GM18526 (cell line): ENCODE results near the gene NUDT13.

Source experiments
- POLR2A ChIP-seq: IDR thresholded peaks from 3 replicates; pipeline ENCODE4 v1.6.1; 2011; ENCODE audit not compliant: insufficient read length; ENCODE audit errors: extremely low read depth

Gene NUDT13

DNA sequence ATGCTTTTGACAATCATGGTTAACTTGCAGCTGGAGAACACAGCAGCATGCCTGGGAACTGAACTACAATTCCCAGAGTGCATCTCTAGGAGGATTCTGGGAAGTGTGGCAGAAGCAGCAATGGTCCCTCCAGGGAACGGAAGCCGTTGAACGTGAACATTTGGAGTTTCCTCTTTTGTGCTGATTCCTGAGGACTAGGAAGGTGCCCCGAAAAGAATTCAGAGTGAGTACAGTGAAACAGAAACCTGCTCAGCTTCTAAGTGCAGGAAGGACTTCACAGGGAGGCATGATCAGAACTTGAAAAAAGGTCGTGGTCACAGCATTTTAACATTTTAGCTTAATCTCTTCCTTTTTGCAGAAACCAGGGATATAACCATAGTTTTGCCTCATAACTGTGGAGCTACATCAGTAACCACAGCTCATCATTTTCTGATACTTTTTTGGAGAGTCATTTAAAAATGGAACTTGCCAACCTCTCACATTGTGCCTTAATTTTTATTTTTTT lies at the start of gene NUDT13:
TSS of gene NUDT13 (plus strand) at position 111 of the 505 bp plus-strand sequence. CDS start 3,911 bp downstream, outside the sequence.
- no peak for TF ChIP-seq POLR2A

DNA sequence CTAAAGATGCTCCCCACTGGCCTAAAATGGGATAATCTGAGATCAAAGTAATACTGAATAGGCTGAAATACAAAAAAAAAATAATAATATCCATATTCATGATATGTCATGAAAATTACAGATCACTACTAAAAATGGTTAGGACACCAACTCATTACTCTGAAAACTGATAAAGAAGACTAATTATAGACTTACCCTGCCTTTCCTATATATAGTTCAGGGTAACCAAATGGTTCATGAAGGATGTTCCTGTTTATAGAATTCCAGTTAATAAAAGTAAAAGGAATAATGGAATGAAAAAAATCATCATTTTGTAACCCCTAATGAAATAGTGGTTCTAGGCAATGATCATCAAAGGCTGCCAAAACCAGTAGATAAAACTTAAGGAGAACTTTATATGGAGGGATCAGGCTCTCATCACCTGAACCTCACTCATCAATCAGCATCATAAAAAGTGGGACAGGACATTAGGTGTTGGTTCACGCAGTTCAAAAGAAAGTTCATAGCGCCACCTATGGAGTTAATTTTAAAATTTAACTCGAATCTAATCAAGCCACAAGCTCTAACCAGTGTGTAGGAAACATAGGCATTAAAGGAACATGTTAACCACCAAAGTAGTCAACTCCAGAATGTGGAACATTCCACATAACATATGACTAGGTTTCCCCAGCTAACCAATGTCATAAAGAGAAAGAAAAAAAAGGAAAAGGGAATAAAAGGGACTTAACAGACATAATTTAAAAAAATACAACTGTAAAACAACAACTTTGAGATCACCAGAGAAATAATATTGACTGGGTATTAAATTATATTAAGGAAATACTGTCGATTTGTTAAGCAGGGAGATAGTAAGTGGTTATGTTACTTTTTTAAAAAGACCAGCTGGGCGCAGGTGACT lies 49.3 kb upstream of the NUDT13 start:
- no peak for TF ChIP-seq POLR2A

DNA sequence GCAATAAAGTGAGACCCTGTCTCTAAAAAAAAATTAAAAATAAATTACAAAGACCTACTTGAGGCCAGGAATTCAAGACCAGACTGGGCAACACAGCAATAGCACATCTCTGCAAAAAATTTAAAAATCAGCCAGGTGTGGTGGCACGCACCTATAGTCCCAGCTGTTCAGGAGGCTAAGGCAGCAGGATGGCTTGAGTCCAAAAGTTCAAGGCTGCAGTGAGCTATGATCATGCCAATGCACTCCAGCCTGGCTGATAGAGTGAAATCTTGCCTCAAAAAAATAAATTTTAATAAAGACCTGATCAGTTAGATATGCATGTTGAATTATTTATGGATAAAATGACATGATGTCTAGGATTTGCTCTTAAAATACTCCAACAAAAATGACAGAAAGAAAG lies 48.5 kb upstream of the NUDT13 start:
- TF ChIP-seq POLR2A = no peak

DNA sequence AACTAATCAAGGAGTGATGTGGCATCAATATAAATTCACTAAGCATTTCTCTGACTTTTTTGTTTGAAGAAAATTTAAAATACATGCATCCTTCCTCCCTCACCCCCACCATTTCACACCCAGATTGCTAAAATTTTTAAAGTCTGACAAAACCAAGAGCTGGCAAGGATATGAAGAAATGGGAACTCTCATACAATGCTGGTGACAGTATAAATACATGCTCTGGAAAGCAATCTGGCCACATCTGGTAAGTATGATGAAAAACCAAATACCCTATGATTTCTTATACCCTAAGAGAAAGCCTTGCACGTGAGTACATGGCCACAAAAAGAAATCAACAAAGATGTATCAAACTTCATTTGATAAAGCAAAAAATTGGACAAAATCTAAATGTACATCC lies 44.8 kb upstream of the NUDT13 start:
- no peak for TF ChIP-seq POLR2A

DNA sequence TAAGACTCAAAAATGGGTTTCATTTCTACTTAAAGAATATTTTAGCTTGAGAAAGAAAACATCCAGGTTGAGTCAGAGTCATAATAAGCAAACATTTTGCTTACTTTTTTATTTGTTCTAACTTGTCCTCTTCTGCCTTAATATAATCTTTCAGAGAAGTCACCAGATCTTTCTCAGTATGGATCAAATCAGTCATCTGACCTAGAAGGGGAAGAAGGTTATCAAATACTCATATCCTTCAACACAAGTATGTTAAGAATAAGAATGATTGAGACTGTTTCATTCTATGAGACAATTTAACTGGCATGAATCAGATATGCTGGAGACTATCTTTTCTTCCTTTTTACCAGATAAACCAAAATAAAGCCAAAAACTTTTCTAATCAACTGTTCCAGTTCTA lies 36.6 kb upstream of the NUDT13 start:
- TF ChIP-seq POLR2A = no peak

DNA sequence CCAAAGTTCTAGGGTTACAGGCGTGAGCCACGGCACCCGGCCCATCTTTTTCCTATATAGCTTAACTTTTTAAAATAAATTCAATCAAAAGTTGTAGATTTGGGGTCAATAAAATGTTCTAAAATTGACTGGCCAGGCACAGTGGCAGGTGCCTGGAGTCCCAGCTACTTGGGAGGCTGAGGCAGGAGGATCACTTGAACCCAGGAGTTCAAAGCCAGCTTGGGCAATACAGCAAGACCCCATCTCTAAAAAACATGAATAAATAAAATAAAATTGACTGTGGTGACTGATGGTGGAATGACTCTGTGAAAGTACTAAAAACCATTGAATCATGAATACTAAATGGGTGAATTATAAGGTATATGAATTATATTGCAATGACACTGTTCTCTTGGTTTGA lies 34.4 kb upstream of the NUDT13 start:
- TF ChIP-seq POLR2A = no peak

DNA sequence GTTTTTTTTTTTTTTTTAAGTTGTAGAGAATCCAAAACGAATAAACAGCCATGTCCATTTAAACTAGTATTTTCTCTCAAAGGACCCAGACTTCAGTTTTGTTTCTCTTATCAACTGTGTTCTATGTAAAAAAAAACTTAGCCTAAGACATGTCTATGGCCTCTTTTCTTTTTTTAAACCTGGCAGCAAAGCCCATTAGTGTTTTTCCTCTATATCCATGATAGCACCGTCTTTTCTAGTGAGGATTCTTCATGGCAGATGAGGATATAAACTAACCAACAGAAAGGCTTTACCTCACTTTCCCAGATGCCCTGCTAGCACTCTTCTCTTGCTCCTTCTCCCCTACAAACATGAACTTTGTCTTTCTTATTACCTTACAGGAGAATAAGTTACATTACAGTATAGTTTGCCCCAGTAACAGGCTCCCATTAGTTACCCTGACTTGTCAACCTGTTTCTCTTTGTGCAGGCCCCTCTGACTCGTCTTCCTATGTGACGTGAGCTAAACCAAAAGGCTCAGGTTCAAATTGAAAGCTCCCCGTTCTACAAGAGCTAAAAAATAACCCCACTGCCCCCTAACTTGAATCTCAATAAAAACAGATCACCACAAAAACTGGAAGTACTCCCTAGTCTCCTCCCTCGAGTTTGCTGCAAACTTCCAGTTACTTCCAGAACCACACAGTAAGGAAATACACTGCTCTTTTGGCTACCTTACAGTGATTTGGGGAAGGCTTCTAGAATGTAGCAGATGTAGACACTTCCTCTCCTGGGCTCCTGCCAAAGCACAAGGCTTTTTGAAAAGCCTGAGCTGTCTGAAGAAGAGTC lies 33.7 kb upstream of the NUDT13 start:
- TF ChIP-seq POLR2A = no peak

DNA sequence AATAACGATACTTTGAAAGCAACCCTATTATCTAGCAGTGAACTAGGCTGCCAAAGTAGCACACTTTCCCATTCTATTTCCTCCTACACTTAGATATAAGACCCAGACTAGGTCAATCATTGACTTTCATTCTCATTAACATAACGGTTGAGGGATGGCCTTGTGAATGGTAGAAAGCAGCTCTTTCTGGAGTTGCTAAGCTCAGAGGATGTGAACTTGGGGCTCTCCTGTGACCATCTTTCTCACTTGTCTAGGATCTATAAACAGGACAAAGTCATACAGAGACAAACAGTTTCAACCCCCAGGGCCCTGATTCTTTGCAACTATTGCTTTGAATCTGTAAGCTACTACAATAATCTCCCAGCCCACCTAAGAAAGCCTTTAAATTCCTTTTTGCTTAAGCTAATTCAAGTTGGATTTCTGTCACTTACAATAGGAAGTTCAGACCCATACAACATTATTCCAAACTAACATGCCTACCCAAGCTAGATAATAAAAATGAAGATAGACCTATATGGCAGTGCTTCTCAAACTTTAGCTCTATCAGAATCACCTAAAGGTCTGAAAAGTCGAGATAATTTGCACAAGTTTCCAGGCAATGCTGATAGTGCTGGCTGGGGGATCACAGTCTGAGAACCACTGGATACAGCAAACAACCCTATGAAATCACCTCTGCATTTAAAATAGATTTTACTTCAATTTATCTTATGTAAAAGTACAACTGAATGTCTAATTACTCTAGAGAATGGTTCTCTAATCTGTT lies 30.3 kb upstream of the NUDT13 start:
- TF ChIP-seq POLR2A = no peak

DNA sequence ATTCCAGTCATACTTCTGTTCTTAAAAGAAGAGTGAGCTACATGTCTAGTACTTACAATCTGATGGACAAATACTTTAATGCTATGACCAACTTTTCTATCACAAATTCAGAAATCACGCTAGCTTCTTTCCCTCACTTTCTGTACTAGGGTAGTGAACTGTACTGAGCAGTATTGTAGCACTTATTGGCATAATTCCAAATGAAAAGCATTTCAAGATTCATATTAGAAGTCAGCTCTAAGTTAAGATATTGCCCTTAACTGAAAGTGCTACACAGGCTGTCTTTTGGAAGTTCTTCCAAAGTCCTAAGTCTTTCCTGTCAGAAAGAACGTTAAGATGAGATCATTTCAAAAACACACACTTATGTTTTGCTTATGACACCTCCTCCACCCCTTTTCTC lies 27.0 kb upstream of the NUDT13 start:
- no peak for TF ChIP-seq POLR2A

DNA sequence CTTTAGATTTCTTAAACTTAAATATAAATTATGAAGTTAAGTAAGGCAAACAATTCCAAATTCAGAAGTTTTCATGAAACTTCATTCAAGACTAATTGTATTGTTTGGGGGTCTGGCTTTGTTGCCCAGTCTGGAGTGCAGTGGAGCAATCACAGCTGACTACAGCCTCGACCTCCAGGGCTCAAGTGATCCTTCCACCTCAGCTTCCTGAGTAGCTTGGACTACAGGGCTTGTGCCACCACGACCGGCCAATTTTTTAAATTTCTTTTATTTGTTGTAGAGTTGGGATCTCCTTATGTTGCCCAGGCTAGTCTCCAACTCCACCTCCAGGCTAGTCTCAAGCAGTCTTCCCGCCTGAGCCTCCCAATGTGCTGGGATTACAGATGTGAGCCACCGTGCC lies 26.0 kb upstream of the NUDT13 start:
- TF ChIP-seq POLR2A = no peak

DNA sequence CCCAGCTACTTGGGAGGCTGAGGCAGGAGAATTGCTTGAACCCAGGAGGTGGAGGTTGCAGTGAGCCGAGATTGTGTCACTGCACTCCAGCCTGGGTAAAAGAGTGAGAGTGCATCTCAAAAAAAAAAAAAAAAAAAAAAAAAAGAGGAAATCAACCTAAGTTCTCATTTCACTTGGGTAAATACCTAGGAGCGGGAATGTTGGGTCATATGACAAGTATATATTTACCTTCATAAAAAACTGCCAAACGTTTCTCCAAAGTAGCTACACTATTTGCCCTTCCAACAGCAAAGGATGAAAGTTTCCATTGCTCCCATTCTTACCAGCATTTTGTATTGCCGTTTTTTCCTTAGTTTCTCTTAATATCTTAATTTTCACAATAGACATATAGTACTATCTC lies 23.4 kb upstream of the NUDT13 start:
- no peak for TF ChIP-seq POLR2A

DNA sequence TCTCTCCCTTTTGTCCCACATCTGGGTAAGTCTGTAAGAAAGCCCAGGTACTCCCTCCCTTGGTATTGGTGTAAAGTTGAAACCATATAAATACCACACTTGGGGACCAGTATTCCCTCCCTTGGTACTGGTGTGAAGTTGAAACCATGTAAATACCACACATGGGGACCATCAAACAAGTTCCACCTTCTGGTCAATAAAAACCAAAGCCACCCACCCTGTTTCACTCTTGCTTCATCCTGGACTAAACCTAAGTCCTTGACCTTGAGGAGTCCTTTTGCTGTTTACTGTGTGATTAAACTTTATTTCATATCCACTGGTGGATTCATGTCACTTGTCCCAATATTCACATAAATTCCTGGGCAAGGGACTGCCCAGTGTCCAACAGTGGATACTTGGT lies 22.0 kb upstream of the NUDT13 start:
- no peak for TF ChIP-seq POLR2A

DNA sequence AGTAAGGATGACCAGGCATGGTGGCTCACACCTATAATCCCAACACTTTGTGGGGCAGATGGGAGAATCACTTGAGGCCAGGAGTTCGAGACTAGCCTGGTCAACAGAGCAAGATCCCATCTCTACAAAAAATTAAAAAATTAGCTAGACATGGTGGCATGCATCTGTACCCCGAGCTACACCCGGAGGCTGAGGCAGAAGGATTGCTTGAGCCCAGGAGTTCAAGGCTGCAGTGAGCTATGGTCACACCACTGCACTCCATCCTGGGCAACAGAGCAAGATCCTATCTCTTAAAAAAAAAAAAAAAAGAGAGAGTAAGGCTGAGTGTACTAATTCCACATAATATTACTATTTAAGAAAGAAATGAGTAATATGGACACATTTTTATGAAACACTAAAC lies 17.4 kb upstream of the NUDT13 start:
- no peak for TF ChIP-seq POLR2A

DNA sequence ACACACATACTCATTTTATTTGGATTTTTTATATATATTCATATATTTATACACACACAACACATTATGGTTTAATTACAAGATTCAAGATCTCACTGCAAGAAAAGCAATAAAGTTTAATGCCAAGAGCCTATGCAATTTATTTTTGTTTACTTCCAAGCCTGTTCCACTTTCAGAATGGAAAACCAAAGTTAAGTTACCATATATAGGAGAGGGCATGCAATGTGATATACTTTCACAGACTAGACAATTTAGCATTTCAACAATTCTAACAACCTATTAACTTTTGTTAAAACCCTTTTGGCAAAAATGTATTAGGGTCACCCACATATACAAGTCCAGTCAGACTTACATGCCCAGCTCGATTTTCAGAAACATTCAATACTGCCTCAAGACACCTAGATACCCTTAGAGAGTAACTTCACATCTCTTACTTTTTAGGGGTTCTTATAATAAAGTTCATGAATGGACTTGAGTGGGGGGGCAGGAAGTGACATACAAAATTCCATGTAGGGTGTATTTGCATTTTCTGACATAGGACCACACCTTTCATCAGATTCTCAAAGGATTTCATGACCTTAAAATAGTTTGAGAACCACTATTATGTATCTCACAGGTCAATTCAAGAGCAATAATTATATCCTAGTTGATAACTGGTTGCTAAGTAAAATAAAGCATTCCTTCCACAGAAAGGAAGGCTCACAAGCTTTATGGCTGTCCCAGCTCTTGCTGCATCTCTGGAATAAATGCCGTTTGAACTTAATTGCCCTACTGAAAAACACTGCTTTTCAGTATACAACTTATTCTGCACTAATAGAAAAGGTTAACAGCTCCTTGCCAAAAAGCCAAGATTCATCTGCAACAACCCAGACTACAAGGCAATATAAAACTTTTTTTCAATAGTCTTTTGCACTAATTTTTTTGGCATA lies 16.1 kb upstream of the NUDT13 start:
- no peak for TF ChIP-seq POLR2A
